Measurements from ENCODE around the gene OXLD1. TPM values are rescaled to one million over a fixed set of nuclear protein-coding genes. Genes with fewer than 3 reads are reported as not detected.
A peak's percentile ranks its signal among the peaks of the same experiment; 100 is the strongest.

OXLD1 gene
- total and polyA plus RNA-seq, 8 donors = 9.4 to 57.2 (median 16.4) TPM

- WGBS, 2 donors = 68 to 73% methylated on average over 18 of the region's 18 CpGs
- Histone ChIP-seq H3K27me3 (no peaks in the 10 kb centered on the region), H3K36me3 (no peaks in the 10 kb centered on the region), H3K4me3 (no peak overlapping the region), H3K9me3 (no peaks in the 10 kb centered on the region), H3K27ac (no peak overlapping the region), H3K4me1 (peaks cover 13 to 16% (median 13%) of the 10 kb centered on the region in 3 donors)
- ATAC-seq = no peak
- no peak for DNase-seq
- FAIRE-seq = no peak
- TF ChIP-seq CTCF (IDR thresholded peaks at IDR 0.05) = no peak
- intact Hi-C loops (cut with DNase I) = no loop called here
These were observed 10.9 kb downstream of the OXLD1 start for GRCh38 chr17:81655378-81656117.

- TF ChIP-seq CTCF (IDR thresholded peaks at IDR 0.05) = no peak
- Histone ChIP-seq H3K27ac (no peak overlapping the region), H3K4me1 (no peaks in the 10 kb centered on the region), H3K9me3 (no peaks in the 10 kb centered on the region), H3K36me3 (no peaks in the 10 kb centered on the region), H3K27me3 (peaks cover 0 to 12% (median 3%) of the 10 kb centered on the region in 4 donors), H3K4me3 (peak overlapping the region in 1 of 4 donors; percentile 12)
- no peak for ATAC-seq
- WGBS, 2 donors = 44% methylated on average over 20 to 26 of the region's 27 CpGs
- DNase-seq = no peak
- no peak for FAIRE-seq
- intact Hi-C loops (cut with DNase I) = no loop called here
These were observed 13.3 kb downstream of the OXLD1 start for GRCh38 chr17:81652906-81653771.

GRCh38 chr17:81651692-81652091 lies 14.7 kb downstream of the OXLD1 start:
- intact Hi-C loops (cut with DNase I) = no loop called here
- H3K4me3 ChIP-seq = no peak overlapping the region
- H3K4me1 ChIP-seq = no peaks in the 10 kb centered on the region
- H3K27me3 ChIP-seq = peaks cover 0 to 12% (median 3%) of the 10 kb centered on the region in 4 donors
- 61 to 66% methylated on average over 10 of the region's 10 CpGs for WGBS, 2 donors
- no peaks in the 10 kb centered on the region for H3K9me3 ChIP-seq
- DNase-seq (peak in 2 of 6 donors; percentile 59 to 75), FAIRE-seq (no peak), ATAC-seq (peak in 3 of 4 donors; percentile 54 to 67 (median 61))
- H3K27ac ChIP-seq = no peak overlapping the region
- H3K36me3 ChIP-seq = no peaks in the 10 kb centered on the region
- no peak for TF ChIP-seq CTCF (IDR thresholded peaks at IDR 0.05)

- no peaks in the 10 kb centered on the region for H3K9me3 ChIP-seq
- no peak for ATAC-seq
- no peaks in the 10 kb centered on the region for H3K4me1 ChIP-seq
- FAIRE-seq = no peak
- TF ChIP-seq CTCF (IDR thresholded peaks at IDR 0.05) = no peak
- no peak for DNase-seq
- H3K36me3 ChIP-seq = no peaks in the 10 kb centered on the region
- WGBS, 2 donors = 61 to 84% methylated on average over 9 of the region's 9 CpGs
- H3K27me3 ChIP-seq = peaks cover 0 to 12% (median 3%) of the 10 kb centered on the region in 4 donors
- H3K27ac ChIP-seq = no peak overlapping the region
- H3K4me3 ChIP-seq = no peak overlapping the region
- intact Hi-C loops (cut with DNase I) = no loop called here
These were observed 15.5 kb downstream of the OXLD1 start for GRCh38 chr17:81650951-81651350.

Measured in pancreas (tissue), 10 donors.